Sciatic nerve (tissue), 2 donors: ENCODE results near the gene ZWILCH. TPM values are rescaled to one million over a fixed set of nuclear protein-coding genes. Genes with fewer than 3 reads are reported as not detected.

Experiments
- ATAC-seq: fragments of 200-7000 bp; cut with Tn5 transposase; one replicate; pipeline ENCODE4 v1.9.1; 2020; ENCODE audit warnings: mild to moderate bottlenecking, moderate library complexity
- DNase-seq: peaks from one replicate; pipeline ENCODE4 v3.0.0-alpha.2; 2020; ENCODE audit warnings: low spot score
- intact Hi-C: fragments of 100-400 bp; cut with DNase I; formaldehyde crosslinking; loops from one replicate; pipeline ENCODE4 v1.14.2; 2022
- total RNA-seq: library from RNA; stranded (reverse); fragmentation: NEBNext Ultra II Directional; extraction: Animal tissue kit (Norgen Biotek cat#: 25700); gene quantifications from one replicate; pipeline ENCODE4 v1.2.1, GENCODE V29; 2021
- donor health status: DM: no; HTN: no; CAD: no.
- donor health status: DM: no; HTN: no; CAD: no.

ZWILCH gene
- total RNA-seq, 1 donor from 2014 or later = 3.9 TPM

DNA sequence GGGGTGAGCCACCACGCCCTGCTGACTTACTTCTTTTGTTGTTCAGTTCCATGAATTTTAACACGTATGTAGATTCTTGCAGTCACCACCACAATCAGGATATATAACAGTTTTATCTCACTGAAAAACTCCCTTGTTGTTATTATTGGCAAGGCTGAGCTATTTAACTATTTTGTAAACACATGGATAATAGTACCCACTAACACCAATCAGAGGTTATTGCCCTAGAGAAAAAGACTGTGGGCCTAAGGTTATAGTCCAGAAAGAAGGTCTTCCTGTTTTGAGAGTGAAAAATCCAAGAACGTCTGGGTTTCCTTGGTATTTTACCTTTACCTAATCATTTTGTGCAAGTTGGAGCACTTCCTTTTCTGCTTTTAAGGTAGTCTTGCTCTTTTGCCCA, 9.5 kb downstream of the ZWILCH start:
- intact Hi-C loops = no loop called here
- ATAC-seq = no peak
- no peak for DNase-seq

DNA sequence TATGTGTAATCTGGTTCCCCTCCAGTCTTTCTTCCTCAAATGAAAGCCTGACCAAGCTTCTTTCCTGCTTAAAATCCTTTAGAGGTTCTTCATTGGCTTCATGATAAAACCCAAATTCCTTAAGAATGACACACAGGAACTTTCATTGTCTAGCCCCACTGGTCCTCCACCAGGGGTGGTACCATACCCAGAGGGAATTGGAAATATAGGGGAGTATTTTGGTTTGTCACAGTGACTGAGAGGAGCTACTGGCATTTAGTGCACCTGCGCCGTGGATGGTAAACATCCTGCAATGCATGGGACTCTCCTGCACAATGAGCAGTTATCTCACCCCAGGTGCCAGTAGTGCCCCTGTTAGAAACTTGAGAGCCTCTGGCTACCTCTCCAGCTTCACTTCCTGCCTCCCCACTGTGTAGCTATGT, 10.8 kb downstream of the ZWILCH start:
- no peak for ATAC-seq
- no peak for DNase-seq
- intact Hi-C loops = no loop called here

DNA sequence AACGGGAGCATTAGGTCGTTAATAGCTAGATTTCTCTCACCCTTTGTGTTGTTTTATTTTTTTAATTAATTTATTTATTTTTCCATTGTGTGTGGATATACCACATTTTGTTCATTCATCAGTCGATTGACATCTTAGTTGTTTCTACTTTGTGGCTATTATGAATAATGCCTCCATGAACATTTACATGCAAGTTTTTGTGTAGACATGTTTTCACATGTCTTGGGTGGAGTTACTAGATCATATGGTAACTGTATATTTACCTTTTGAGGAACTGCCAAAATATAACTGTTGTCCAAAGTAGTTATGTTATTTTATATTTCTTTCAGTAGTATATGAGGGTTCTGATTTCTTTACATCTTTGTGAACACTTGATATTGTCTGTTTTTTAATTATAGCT, 18.8 kb downstream of the ZWILCH start:
- no peak for DNase-seq
- no peak for ATAC-seq
- intact Hi-C loops = no loop called here

DNA sequence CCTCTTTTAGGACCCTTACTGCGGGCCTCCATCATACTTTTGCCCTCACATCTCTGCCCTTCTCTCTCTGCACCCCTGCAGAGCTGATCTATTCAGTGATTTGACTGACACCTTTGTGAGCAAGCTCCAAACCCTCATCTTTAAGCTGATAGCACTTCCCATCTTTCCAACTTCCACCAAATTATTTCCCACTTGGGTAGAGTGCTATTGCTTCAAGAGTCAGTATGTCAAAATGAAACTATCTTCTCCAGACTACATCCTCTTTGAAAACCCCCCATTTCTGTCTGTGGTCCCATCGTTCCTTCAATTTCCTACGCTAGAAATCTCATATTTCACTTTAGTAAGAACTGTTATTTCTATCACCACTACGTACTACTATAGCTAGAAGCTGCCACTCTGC, 19.7 kb downstream of the ZWILCH start:
- no peak for DNase-seq
- intact Hi-C loops = no loop called here
- ATAC-seq = no peak

DNA sequence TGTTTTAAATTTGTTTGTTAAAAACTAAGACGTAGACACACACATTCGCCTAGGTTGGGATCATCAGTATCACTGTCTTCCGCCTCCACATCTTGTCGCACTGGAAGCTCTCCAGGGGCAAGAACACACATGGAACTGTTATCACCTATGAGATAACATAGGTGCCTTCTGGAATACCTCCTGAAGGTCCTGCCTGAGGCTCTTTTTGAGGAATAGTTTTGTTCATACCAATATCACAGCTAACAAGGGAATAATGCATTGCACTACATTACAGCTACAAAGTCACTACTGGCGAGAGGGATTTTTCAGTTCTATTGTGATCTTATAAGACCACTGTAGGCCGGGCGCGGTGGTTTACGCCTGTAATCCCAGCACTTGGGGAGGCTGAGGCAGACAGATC, 29.9 kb downstream of the ZWILCH start:
- intact Hi-C loops = no loop called here
- no peak for ATAC-seq

DNA sequence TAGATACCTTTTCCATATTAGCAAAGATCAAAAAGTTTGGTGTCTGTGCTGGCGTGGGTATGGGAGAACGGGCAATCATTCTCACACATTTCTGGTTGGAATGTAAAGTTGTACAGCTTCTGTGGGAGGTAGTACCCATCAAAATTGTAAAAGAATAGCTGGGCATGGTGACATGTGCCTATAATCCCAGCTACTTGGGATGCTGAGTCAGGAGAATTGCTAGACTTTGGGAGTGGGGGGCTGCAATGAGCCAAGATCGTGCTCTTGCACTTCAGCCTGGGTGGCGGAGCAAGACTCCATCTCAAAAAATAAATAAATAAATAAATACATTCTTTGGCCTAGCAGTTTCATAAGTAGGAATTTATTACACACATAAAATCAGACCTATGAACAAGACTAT, 37.8 kb downstream of the ZWILCH start:
- ATAC-seq (no peak), DNase-seq (no peak)
- intact Hi-C loops = no loop called here

More for the DNA sequence above, 29.9 kb downstream of the ZWILCH start:
- no peak for DNase-seq

DNA sequence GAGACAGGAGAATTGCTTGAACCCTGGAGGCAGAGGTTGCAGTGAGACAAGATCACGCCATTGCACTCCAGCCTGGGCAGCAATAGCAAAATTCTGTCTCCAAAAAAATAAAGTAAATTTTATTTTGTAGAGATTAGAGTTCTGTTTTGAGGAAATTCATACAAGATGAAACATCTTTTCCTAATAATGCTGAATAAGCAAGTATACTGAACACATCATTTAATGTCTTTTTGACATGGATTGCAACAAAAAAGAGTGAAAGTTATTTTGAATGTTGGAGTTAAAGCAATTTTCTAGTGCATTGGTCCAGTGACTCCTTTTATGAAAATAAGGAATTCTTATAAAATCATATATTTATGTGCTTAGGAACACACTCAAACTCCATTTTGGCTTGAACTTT, 40.1 kb downstream of the ZWILCH start:
- ATAC-seq (no peak), DNase-seq (no peak)
- intact Hi-C loops = no loop called here

DNA sequence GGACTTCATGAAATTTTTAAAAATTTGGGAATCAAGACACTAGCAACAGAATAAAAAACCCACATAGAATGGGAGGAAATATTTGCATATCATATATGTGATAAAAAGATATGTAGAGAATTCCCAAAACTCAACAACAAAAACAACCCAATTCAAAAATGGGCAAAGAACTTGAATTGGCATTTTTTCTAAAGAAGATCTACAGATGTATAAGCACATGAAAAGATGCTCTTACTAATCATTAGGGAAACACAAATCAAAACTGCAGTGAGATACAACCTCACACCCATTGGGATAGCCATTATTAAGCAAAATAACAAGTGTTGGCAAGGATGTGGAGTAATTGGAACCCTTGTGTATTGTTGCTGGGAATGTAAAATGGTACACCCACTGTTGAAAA, 50.6 kb downstream of the ZWILCH start:
- ATAC-seq (no peak), DNase-seq (no peak)
- intact Hi-C loops = no loop called here

DNA sequence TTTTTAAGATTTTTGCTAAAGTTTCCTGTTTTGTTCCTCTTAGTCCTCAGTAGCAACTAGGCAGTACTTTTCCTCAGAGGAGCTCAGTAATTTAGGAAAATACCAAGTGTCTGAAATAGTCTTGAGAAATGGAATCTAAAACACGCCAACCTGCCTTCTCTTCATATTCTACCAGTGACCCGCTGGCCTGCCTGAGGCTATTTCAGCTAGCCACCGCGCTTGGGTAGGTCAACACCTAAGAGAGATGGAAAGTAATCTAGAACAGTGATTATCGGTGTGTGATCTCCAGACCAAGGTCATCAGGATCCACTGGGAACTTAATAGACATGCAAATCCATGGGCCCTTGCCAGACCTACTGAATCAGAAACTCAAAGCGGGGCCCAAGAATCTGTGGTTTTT, 53.1 kb downstream of the ZWILCH start:
- ATAC-seq (no peak), DNase-seq (peak; percentile 26)
- intact Hi-C loops = no loop called here

DNA sequence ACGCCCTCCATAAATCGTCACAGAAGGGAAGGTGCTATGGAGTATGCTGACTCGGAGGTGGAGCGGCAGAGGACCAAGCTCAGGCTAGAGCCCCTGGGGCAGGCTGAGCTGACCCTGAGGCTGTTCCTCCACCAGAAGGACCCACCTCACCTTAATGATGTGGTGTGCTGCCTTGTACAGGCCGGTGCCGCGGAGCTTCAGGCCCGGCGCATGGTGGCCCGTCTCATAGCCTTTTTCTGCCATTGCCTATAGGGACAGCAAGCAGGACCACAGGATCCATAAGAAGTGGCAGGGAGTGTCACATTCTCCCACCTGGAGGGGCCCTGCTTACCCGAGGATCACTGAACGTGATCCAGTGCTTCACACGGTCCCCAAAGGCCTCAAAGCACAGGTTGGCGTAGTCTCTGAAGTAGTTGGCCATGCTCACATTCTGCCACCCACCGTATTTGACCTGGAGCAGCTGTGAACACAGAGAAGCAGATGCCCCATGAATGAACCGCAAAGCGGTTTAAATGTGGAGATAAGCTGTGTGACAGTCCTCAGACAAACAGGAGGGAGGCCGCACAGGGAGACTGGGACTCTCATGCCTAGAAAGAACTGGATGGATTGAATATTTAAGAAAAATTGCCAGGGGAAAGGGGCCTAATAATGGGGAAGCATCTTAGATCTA, 55.9 kb downstream of the ZWILCH start:
- intact Hi-C loops = no loop called here
- ATAC-seq (no peak), DNase-seq (peak; percentile 35)

DNA sequence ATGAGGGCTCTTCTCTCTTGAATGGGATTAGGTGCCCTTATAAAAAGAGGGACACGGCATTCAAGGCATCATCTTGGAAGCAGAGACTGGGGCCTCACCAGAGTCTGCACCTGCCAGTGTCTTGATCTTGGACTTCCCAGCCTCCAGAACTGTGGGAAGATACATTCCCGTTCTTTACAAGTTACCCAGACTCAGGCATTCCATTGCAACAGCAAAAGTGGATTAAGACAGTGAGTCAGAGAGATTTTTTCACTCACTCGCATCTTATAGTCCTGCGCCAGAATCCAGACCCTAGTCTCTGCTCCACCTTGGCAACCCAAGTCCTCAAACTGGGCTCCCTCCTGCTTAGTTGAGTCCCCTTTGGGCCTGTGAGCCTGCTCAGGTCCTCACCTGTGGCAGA, 58.0 kb downstream of the ZWILCH start:
- no peak for DNase-seq
- ATAC-seq = no peak
- intact Hi-C loops = no loop called here

DNA sequence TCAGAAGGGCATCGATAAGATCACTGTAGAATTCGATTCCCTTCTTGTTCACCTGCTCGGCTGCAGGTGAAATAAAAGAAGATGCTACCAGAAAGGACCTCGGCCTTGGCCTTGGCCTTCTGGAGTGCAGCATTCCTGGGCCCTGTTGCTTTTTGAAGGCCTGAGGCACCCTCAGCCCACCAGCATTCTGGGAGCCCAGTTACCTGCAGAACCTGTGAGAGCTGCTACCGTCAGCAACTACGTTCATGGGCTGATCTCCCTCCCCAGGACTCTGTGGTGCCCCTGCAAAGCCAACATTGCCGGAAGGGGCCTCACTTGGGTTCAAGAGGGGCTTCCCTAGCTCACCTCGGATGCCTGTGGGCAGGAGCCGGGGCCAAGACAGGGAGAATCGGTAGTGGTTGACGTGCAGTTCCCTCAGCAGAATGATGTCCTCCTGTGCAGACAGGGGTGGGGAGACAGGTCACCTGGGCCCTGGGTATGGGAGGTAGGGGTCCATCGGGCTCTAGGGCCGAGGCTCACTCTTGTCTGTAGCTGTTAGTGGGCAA, 58.5 kb downstream of the ZWILCH start:
- intact Hi-C loops = no loop called here
- ATAC-seq (no peak), DNase-seq (peak; percentile 39)

DNA sequence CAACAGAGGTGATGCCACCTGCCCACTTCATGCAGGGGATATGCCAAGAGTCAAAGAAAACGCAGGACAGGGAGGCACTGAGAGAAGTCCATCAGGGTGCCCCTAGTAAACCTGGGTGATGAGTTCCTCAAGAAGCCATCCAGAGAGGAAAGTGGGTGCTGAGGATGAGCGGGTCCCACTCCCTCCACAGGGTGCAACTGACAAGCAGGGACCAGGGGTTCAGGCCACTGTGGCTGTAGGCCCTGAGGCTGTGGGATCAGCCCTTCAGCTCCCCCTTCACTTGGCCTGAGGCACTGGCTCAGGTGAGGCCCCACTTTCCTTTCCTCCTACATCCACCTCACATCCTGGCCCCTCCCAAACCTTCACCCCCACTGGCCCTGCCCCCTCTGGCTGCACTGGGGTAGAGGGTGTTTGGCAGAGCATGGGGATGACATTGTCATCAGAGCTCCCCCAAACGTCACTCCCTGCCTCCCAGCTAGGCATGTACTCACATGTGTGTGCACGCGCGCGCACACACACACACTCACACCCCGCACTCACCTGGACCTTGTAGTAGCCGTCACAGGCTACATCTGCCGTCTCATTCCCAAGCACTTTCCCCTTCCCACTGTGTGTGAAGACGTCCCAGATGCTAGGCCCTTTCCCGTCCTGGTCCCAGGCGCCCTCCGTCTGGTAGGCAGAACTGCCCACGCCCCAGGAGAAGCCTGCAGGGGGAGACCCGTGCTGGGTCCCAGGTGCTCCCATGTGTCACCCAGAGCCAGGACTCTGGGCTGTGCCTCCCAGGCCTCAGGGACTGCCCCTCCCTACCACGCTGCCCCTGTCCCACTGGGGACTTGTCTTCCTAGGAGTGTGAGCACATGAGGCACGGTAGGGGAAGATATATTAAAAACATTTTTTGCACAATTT, 59.3 kb downstream of the ZWILCH start:
- peak; percentile 38 for DNase-seq
- intact Hi-C loops = no loop called here
- no peak for ATAC-seq

DNA sequence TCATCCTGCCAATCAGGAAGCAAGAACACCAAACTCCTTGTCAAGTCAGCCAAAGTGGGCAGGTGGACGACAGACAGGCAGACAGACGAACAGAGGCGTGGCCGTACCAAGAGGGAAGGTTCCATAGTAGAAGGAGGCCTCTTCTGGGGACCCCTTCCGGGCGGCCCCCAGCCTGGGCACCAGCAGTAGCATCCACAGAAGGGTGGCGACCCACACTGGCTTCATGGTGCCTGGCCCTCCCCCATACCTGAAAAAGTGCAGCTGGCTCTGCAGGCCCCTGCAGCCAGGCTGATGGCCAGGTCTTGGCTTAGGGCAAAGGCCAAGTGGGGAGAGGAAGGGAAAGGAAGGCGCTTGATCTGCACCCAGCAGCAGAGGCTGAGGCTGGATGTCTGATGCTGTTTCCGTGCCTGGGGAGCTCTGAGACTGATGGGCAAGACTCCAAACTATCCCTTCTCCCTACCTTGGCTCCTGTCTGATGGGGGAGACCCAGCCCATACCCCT, 60.1 kb downstream of the ZWILCH start:
- DNase-seq = peak; percentile 50
- peak; percentile 6 for ATAC-seq
- intact Hi-C loops = no loop called here

DNA sequence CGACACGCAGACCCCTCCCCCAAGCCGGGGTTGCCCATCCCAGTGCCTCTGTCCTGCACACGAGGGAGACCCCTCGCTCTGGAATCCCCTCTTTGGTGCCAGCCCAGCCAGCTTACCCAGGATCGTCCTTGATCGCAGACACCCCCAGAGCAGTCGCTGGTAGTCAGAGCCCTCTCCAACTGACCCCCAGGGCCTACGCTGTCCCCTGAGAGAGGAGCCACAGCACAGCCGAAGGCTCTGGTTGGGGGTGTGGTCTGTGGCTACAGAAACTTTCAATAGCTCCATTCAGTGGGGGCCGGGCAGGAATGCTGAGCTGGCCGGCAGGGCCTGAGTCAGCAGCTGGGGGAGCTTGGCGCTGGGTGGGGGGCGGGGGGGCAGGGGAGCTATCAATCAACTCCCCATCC, 60.6 kb downstream of the ZWILCH start, which contains the start of gene LCTL:
Gene LCTL (minus strand): TSS at position 258 of the 404 bp plus-strand sequence. CDS start 633 bp downstream, outside the sequence.
- DNase-seq = peak; percentile 62
- ATAC-seq = peak; percentile 64
- intact Hi-C loops = no loop called here

DNA sequence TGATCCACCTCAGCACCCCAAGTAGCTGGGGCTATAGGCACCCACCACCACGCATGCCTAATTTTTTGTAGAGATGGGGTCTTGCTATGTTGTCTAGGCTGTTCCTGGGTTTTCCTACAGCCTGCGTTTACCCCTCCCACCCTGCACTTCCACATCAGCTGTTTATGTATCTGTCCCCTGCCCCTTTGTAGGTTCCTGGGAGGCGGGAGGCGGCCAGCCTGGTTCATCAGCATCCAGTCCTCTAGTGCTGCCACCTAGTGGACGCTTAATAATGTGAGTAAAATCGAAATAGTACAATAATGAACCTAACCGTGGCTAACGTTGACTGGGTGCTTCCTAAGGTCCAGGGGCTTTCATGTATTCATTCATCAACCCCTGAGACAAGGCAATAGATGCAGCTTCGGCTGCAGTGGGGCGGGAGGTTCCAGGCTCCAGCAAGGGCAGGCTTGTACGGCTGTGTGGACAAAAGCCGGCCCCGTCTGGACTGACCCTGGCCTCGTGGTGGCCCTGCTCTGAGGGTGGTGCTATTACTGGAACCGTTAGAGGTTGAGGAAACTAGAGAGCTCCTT, 61.9 kb downstream of the ZWILCH start:
- intact Hi-C loops = no loop called here
- ATAC-seq = peak; percentile 70
- peak; percentile 79 for DNase-seq

DNA sequence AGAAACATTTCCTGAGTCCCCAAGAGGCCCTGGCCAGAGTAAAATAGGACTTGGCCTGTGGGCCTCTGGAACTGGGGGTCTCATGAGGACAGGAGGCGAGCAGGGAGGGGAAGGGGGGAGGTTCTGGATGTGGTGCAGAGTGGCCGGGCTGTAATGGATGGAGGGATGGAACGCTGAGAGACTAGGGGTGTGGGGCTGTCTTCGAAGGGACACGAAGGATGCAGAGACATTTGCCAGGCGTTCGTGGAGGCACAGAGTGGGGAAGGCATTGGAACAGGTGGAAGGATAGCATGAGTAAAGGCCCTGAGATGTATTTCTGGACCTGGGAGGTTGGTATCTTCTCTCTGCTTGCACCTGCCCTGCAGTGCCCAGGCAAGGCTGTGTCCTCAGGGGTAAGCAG, 62.8 kb downstream of the ZWILCH start:
- no peak for ATAC-seq
- peak; percentile 56 for DNase-seq
- intact Hi-C loops = no loop called here

DNA sequence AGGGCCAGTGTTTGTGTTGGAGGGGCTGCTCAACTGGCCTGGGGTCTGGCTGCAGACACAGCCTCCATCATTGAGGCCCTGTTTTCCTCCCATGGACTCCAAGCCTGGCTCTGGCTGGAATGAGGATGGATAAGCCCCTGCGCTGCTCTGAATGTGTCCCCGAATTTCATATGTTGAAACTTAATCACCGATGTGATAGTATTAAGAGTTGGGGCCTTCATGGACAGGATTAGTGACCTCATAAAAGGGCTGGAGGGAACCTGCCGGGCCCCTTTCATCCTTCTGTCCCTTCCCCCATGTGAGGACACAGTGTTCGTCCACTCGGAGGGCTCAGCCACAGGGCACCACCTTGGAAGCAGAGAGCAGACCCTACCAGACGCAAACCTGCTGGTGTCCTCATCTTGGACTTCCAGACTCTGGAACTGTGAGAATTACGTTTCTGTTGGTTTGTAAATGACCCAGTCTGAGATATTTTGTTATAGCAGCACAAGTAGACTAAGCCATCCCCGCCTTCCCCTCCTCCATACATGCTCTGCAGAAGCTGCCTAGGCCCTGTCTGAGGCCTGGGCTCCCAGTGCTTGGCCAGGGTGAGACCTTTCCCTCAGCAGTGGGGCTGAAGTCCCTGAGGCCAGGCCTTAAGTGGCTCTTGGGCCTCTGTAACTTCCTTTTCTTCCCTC, 64.5 kb downstream of the ZWILCH start:
- intact Hi-C loops = no loop called here
- no peak for ATAC-seq
- DNase-seq = peak; percentile 35

DNA sequence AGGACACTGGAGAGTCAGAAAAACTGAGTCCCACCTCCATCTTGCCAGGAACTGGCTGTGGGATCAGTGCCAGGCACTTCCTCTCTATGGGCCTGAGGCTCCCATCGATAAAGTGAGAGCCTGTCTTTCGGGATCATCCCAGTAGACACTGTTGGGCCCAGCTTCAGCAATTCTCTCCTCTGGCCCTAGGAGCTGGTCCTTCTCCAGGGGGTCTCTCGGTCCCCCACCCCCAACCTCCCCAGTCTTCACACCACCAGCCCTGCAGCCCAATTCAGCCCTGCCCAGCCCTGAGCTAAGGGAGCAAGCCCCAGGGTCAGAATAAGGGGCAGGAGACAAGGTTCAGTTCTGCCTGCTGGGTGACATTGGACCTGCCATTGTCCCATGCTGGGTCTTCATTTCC, 65.2 kb downstream of the ZWILCH start:
- DNase-seq (peak; percentile 40), ATAC-seq (no peak)
- intact Hi-C loops = no loop called here
